Breast epithelium (tissue), 3 donors: ENCODE measurements around the gene HOXB5.

Experiments
- POLR2A ChIP-seq: fragments of 450-650 bp; IDR thresholded peaks from one replicate; pipeline ENCODE4 v1.6.1; 2016; ENCODE audit warnings: antibody characterized with exemption, mild to moderate bottlenecking, moderate library complexity
- POLR2AphosphoS5 ChIP-seq, 3 donors: sonication (generic); formaldehyde crosslinking; IDR thresholded peaks; one replicate each; pipeline ENCODE4 v1.6.1; 2017; ENCODE audit warnings: antibody characterized with exemption in 3 of 3
- TF ChIP-seq, protein P1 (sequence below), 3 donors: fragments of 450-650 bp; IDR thresholded peaks; one replicate each; pipeline ENCODE4 v1.5.1; 2016 to 2017; ENCODE audit warnings: antibody characterized with exemption in 3 of 3, mild to moderate bottlenecking in 3 of 3, moderate library complexity in 3 of 3

DNA sequence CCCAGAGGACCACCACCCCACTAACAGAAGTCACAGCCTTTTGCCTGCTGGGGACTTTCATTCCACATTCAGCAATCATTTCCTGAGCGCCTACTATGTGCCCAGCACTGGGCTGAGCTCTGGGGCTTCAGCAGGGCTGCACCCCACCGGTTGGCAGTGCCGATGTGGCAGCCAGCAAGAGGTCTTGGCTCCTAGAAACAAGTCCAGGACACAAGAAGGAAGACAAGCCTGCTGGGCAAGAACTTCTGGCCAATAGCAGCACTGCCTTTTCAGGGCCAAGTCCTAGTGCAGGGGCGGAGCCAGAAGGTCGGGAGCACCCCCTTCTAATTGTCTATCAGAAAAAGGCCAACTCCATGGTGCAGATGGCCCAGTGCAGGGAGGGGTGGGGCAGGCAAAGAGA is 45.6 kb upstream of the HOXB5 start:
- TF ChIP-seq, protein P1, sequence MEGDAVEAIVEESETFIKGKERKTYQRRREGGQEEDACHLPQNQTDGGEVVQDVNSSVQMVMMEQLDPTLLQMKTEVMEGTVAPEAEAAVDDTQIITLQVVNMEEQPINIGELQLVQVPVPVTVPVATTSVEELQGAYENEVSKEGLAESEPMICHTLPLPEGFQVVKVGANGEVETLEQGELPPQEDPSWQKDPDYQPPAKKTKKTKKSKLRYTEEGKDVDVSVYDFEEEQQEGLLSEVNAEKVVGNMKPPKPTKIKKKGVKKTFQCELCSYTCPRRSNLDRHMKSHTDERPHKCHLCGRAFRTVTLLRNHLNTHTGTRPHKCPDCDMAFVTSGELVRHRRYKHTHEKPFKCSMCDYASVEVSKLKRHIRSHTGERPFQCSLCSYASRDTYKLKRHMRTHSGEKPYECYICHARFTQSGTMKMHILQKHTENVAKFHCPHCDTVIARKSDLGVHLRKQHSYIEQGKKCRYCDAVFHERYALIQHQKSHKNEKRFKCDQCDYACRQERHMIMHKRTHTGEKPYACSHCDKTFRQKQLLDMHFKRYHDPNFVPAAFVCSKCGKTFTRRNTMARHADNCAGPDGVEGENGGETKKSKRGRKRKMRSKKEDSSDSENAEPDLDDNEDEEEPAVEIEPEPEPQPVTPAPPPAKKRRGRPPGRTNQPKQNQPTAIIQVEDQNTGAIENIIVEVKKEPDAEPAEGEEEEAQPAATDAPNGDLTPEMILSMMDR (IDR thresholded peaks at IDR 0.05) = no peak
- TF ChIP-seq POLR2A = no peak
- TF ChIP-seq POLR2AphosphoS5 (IDR thresholded peaks at IDR 0.05) = no peak
